ENCODE results near the gene GALT.

DNA sequence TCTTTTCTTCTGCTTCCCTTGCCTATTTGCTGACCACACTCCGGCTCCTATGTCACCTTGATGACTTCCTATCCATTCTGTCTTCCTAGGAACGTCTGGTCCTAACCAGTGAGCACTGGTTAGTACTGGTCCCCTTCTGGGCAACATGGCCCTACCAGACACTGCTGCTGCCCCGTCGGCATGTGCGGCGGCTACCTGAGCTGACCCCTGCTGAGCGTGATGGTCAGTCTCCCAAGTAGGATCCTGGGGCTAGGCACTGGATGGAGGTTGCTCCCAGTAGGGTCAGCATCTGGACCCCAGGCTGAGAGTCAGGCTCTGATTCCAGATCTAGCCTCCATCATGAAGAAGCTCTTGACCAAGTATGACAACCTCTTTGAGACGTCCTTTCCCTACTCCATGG is 2.2 kb downstream of the GALT start:
- TF ChIP-seq, protein P1, sequence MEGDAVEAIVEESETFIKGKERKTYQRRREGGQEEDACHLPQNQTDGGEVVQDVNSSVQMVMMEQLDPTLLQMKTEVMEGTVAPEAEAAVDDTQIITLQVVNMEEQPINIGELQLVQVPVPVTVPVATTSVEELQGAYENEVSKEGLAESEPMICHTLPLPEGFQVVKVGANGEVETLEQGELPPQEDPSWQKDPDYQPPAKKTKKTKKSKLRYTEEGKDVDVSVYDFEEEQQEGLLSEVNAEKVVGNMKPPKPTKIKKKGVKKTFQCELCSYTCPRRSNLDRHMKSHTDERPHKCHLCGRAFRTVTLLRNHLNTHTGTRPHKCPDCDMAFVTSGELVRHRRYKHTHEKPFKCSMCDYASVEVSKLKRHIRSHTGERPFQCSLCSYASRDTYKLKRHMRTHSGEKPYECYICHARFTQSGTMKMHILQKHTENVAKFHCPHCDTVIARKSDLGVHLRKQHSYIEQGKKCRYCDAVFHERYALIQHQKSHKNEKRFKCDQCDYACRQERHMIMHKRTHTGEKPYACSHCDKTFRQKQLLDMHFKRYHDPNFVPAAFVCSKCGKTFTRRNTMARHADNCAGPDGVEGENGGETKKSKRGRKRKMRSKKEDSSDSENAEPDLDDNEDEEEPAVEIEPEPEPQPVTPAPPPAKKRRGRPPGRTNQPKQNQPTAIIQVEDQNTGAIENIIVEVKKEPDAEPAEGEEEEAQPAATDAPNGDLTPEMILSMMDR (IDR thresholded peaks at IDR 0.05): no peak
- TF ChIP-seq POLR2A (IDR thresholded peaks at IDR 0.05) (no peak), POLR2AphosphoS5 (IDR thresholded peaks at IDR 0.05) (no peak)

Data from breast epithelium (tissue), 3 donors.